HCT116 (cell line): ENCODE data around the gene GGA1. TPM values are rescaled to one million over a fixed set of nuclear protein-coding genes. Genes with fewer than 3 reads are reported as not detected.
A peak's percentile ranks its signal among the peaks of the same experiment; 100 is the strongest.

ENCODE experiments used
- ATAC-seq: fragments of 200-7000 bp; cut with Tn5 transposase; 2 replicates; pipeline ENCODE4 v1.9.1; 2020; ENCODE audit warnings: mild to moderate bottlenecking, moderate library complexity
- BruUV-seq: library from RNA; stranded (reverse); fragments of 400-500 nt; replicated peaks from 2 replicates; lab custom pipeline; 2021; lab: Mats Ljungman, UMichigan
- CTCF ChIA-PET: fragments of 300-600 bp; sonication (Branson Sonifier 250); formaldehyde crosslinking; loops from one replicate; lab custom pipeline; 2021; ENCODE audit warnings: antibody characterized with exemption; lab: Charles Lee
- POLR2A ChIA-PET: fragments of 300-600, 350-600 bp; sonication (Branson Sonifier 250); formaldehyde crosslinking; loops from one replicate; lab custom pipeline; 2021; ENCODE audit warnings: antibody characterized with exemption; lab: Charles Lee
- RAD21 ChIA-PET, 2 experiments: fragments of 300-600 bp; sonication (Branson Sonifier 250); formaldehyde crosslinking; loops; one replicate each; lab custom pipeline; 2023; ENCODE audit warnings: low total read pairs in 2 of 2; ENCODE audit not compliant: uncharacterized antibody in 2 of 2, unreplicated experiment in 2 of 2, low non-redundant PET in 1 of 2; lab: Charles Lee
- DNase-seq: peaks from one replicate; pipeline ENCODE4 v3.0.0-alpha.2; 2010; ENCODE audit warnings: low read depth, low spot score
- H2AFZ ChIP-seq: fragments of 200-600 bp; shearing (Covaris generic), sonication (generic); 2 replicates; pipeline ENCODE4 v1.6.1; 2017; ENCODE audit warnings: low read depth, mixed run types, mixed read lengths, antibody characterized with exemption, low read length; ENCODE audit not compliant: poor library complexity, severe bottlenecking
- H3K27ac ChIP-seq: 2 replicates; pipeline ENCODE4 v1.5.1; 2012; ENCODE audit warnings: low read depth, low read length
- H3K27me3 ChIP-seq: fragments of 200-600 bp; sonication (generic); 2 replicates; pipeline ENCODE4 v1.6.1; 2016; ENCODE audit warnings: mixed run types, low read length, mixed read lengths; ENCODE audit not compliant: insufficient read depth
- H3K36me3 ChIP-seq, 2 experiments: fragments of 200-500 bp in 1 of 2; fragments of 200-600 bp in 1 of 2; sonication (Bioruptor generic) in 1 of 2; sonication (generic) in 1 of 2; 2 replicates each; pipeline versions ENCODE4 v1.5.1 to v1.6.1; 2014 to 2016; ENCODE audit warnings: low read length in 2 of 2, inconsistent platforms in 1 of 2, mixed read lengths in 1 of 2, mixed run types in 1 of 2; ENCODE audit not compliant: insufficient read depth in 2 of 2, control insufficient read depth in 1 of 2
- H3K4me1 ChIP-seq, 2 experiments: fragments of 200-600 bp in 1 of 2; sonication (generic) in 1 of 2; 2 replicates each; pipeline versions ENCODE4 v1.5.1 to v1.6.1; 2012 to 2017; ENCODE audit warnings: low read length in 2 of 2, inconsistent platforms in 1 of 2, mild to moderate bottlenecking in 1 of 2, mixed read lengths in 1 of 2, mixed run types in 1 of 2, moderate library complexity in 1 of 2; ENCODE audit not compliant: insufficient read depth in 2 of 2, control insufficient read depth in 1 of 2
- H3K4me2 ChIP-seq: fragments of 200-600 bp; sonication (generic); 2 replicates; pipeline ENCODE4 v1.6.1; 2017; ENCODE audit warnings: mixed run types, low read length, mixed read lengths
- H3K4me3 ChIP-seq, 2 experiments: fragments of 200-600 bp in 1 of 2; sonication (generic) in 1 of 2; replicated peaks in 1 of 2; 2 replicates each; pipeline ENCODE4 v1.5.1; 2011 to 2016; ENCODE audit warnings: low read length in 2 of 2, control low read depth in 1 of 2, low read depth in 1 of 2, mild to moderate bottlenecking in 1 of 2, mixed read lengths in 1 of 2, mixed run types in 1 of 2
- H3K79me2 ChIP-seq: fragments of 200-600 bp; sonication (generic); 2 replicates; pipeline ENCODE4 v1.6.1; 2017; ENCODE audit warnings: mild to moderate bottlenecking, mixed run types, low read length, moderate library complexity, mixed read lengths; ENCODE audit not compliant: insufficient read depth
- H3K9ac ChIP-seq: fragments of 200-600 bp; sonication (generic); 2 replicates; pipeline ENCODE4 v1.6.1; 2016; ENCODE audit warnings: low read length, mixed read lengths
- H3K9me2 ChIP-seq: fragments of 200-600 bp; sonication (generic), shearing (Covaris generic); 2 replicates; pipeline ENCODE4 v1.6.1; 2017; ENCODE audit warnings: mixed run types, mild to moderate bottlenecking, moderate library complexity; ENCODE audit not compliant: insufficient read depth
- H3K9me3 ChIP-seq, 2 experiments: fragments of 200-500 bp in 1 of 2; fragments of 200-600 bp in 1 of 2; sonication (Bioruptor generic) in 1 of 2; sonication (generic) in 1 of 2; 2 replicates each; pipeline ENCODE4 v1.6.1; 2014 to 2017; ENCODE audit warnings: low read length in 2 of 2, mixed read lengths in 2 of 2, inconsistent platforms in 1 of 2, low read depth in 1 of 2, mild to moderate bottlenecking in 1 of 2, mixed run types in 1 of 2, moderate library complexity in 1 of 2; ENCODE audit not compliant: control insufficient read depth in 1 of 2, insufficient read depth in 1 of 2
- H4K20me1 ChIP-seq: fragments of 200-600 bp; sonication (generic), shearing (Covaris generic); 2 replicates; pipeline ENCODE4 v1.6.1; 2017; ENCODE audit warnings: mixed run types, mild to moderate bottlenecking, moderate library complexity; ENCODE audit not compliant: insufficient read depth
- CTCF ChIP-seq, 3 experiments: fragments of 200-600 bp in 1 of 3; sonication (generic) in 1 of 3; IDR thresholded peaks in 2 of 3; conservative IDR thresholded peaks in 1 of 3; 2 replicates each; pipeline ENCODE4 v1.5.1; 2012 to 2017; ENCODE audit warnings: low read depth in 2 of 3, low read length in 2 of 3, antibody characterized with exemption in 1 of 3, borderline replicate concordance in 1 of 3, control low read depth in 1 of 3, mild to moderate bottlenecking in 1 of 3, mixed read lengths in 1 of 3, mixed run types in 1 of 3, moderate library complexity in 1 of 3; ENCODE audit not compliant: insufficient read depth in 1 of 3
- ELF1 ChIP-seq: IDR thresholded peaks from 2 replicates; pipeline ENCODE4 v1.6.1; 2012; ENCODE audit warnings: low read depth, borderline replicate concordance
- FOSL1 ChIP-seq: IDR thresholded peaks from 2 replicates; pipeline ENCODE4 v1.6.1; 2012; ENCODE audit warnings: low read depth
- MAX ChIP-seq: IDR thresholded peaks from 2 replicates; pipeline ENCODE4 v1.6.1; 2012
- POLR2A ChIP-seq: IDR thresholded peaks from 2 replicates; pipeline ENCODE4 v1.7.0; 2011; ENCODE audit warnings: borderline replicate concordance; ENCODE audit not compliant: insufficient read depth, insufficient read length; ENCODE audit errors: extremely low read depth
- POLR2AphosphoS5 ChIP-seq: IDR thresholded peaks from 2 replicates; pipeline ENCODE4 v1.6.1; 2011; ENCODE audit warnings: mild to moderate bottlenecking, low read depth, low read length, moderate library complexity
- TCF7L2 ChIP-seq: IDR thresholded peaks from 2 replicates; pipeline ENCODE4 v1.7.0; 2011; ENCODE audit warnings: borderline replicate concordance, inconsistent platforms; ENCODE audit not compliant: insufficient read depth, insufficient read length; ENCODE audit errors: extremely low read depth
- intact Hi-C: fragments of 100-400 bp; cut with micrococcal nuclease; formaldehyde crosslinking; loops from 2 replicates; pipeline ENCODE4 v1.10.0; 2022
- total RNA-seq: library from RNA; stranded (reverse); gene quantifications from one replicate; pipeline ENCODE4 v1.2.1, GENCODE V29; 2021; ENCODE audit not compliant: unreplicated experiment

Gene GGA1
- total RNA-seq, 1 experiment from 2014 or later = 89.8 TPM

GRCh38 chr22:37570661-37570976 is 38.0 kb upstream of the GGA1 start:
- Histone ChIP-seq H3K9ac (no peak overlapping the region), H4K20me1 (peaks cover 6% of the 10 kb centered on the region; the same call in 1 of the 2 replicates), H3K9me3 (no peaks in the 10 kb centered on the region), H3K36me3 (peaks cover 3 to 27% of the 10 kb centered on the region in 2 experiments; a peak in 1 of 4 replicates), H3K27me3 (no peaks in the 10 kb centered on the region), H2AFZ (no peak overlapping the region), H3K4me3 (peak overlapping the region in 1 of 2 experiments; percentile 30; a peak in 1 of 4 replicates), H3K9me2 (no peaks in the 10 kb centered on the region), H3K27ac (peak overlapping the region; percentile 72), H3K4me2 (peak overlapping the region; percentile 63), H3K4me1 (peaks cover 46 to 63% of the 10 kb centered on the region in 2 experiments), H3K79me2 (peaks cover 23% of the 10 kb centered on the region)
- TF ChIP-seq TCF7L2 (no peak), POLR2A (peak; percentile 8), FOSL1 (no peak)
- intact Hi-C loops = no loop called here
- ChIA-PET CTCF (interaction anchor here (1.2 to 10.7 kb wide), 7 partner anchors 9 to 254 kb away, joined by 3 to 238 read pairs (median 6); no protein-coding TSS in a partner anchor), POLR2A (interaction anchor here (1.2 to 3.2 kb wide), 2 partner anchors 22 to 252 kb away, joined by 3 to 9 read pairs; no protein-coding TSS in a partner anchor), RAD21 (interaction anchor here (0.5 to 1.3 kb wide), 3 partner anchors 9 to 29 kb away, joined by 3 to 8 read pairs (median 4); no protein-coding TSS in a partner anchor)
- no peak for DNase-seq
- no TSS peak for BruUV-seq
- ATAC-seq = peak; percentile 1; the same call in 1 of the 2 replicates

DNA sequence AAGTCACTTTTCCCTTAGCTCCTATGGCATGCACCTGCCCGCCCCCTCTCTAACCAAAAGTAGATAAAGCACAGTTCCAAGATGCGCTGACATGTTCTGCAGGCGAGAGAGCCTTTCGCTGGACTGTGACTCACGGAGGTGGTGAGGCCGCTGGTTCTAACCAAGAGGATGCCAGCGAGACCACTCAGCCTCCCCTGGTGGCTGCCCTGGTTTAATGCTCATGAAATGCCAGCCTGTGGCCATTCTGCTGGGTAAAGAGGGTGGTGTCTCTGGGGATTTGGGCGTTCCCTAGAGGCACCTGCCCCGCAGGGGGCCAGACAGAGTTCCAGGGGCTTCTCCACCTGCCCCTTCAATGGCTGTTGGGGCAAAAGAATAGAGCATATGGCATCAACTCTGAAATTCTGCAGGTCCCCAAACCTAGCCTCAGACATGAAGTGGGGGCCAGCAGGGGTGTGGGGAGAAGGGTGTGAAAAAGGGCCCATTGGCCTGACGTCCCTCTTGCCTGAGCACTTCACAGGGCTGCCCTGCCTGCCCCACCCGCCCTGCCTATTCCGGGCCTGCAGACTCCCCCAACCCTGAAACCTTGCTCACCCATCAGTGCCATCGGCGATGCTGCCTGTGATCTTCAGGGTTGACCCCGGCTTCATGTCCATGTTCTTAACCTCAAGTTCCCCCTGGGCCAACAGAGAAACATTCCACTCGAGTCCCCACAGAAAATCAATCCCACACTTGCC is 37.2 kb upstream of the GGA1 start:
- no peak for TF ChIP-seq ELF1
- no peak for TF ChIP-seq TCF7L2
- TF ChIP-seq POLR2AphosphoS5 = peak; percentile 34; the same call in 1 of the 2 replicates
- TF ChIP-seq MAX = no peak
- TF ChIP-seq CTCF (IDR thresholded peaks at IDR 0.05 in 2 of 3, conservative IDR thresholded peaks at IDR 0.05 in 1 of 3; ENCODE audit: borderline replicate concordance in 1 of 3, insufficient read depth in 1 of 3, low read depth in 2 of 3, low read length in 2 of 3) = peak in 2 of 3 experiments; percentile 56 to 60; a peak in 4 of 6 replicates
- intact Hi-C loops = no loop called here
- Histone ChIP-seq H3K27ac (peak overlapping the region; percentile 72), H4K20me1 (peaks cover 6% of the 10 kb centered on the region; the same call in 1 of the 2 replicates), H3K79me2 (peaks cover 15% of the 10 kb centered on the region; the same call in 1 of the 2 replicates), H3K9ac (no peak overlapping the region), H3K4me3 (no peak overlapping the region), H3K9me2 (no peaks in the 10 kb centered on the region), H3K9me3 (no peaks in the 10 kb centered on the region), H3K36me3 (peaks cover 3 to 20% of the 10 kb centered on the region in 2 experiments; a peak in 1 of 4 replicates), H3K27me3 (no peaks in the 10 kb centered on the region), H3K4me1 (peaks cover 41 to 55% of the 10 kb centered on the region in 2 experiments), H3K4me2 (peak overlapping the region; percentile 63), H2AFZ (no peak overlapping the region)
- POLR2A ChIA-PET = interaction anchor here (1.2 to 3.2 kb wide), 2 partner anchors 21 to 253 kb away, joined by 3 to 9 read pairs; no protein-coding TSS in a partner anchor
- no TSS peak for BruUV-seq
- CTCF ChIA-PET = interaction anchor here (1.2 to 10.7 kb wide), 6 partner anchors 10 to 255 kb away, joined by 3 to 238 read pairs (median 6); no protein-coding TSS in a partner anchor
- peak; percentile 59 for ATAC-seq
- RAD21 ChIA-PET = no interaction called here
- peak; percentile 63 for DNase-seq
